T-cell (primary cell): ENCODE results near the gene CEP41. TPM values are rescaled to one million over a fixed set of nuclear protein-coding genes. Genes with fewer than 3 reads are reported as not detected.

Experiments used
- ATAC-seq, 4 experiments: fragments of 200-7000 bp in 3 of 4; fragments of 150-1000 bp in 1 of 4; cut with Tn5 transposase; replicated peaks in 1 of 4; 1 replicate in 3 of 4; 2 replicates in 1 of 4; pipeline ENCODE4 v1.10.0; 2021; ENCODE audit warnings: moderate library complexity in 3 of 4, mild to moderate bottlenecking in 2 of 4, moderate number of reproducible peaks in 1 of 4
- CTCF ChIA-PET, 2 donors: fragments of 300-600 bp; sonication (Branson Sonifier 250); formaldehyde crosslinking; loops; one replicate each; lab custom pipeline; 2022; ENCODE audit warnings: antibody characterized with exemption in 2 of 2; lab: Charles Lee
- POLR2A ChIA-PET, 2 donors: fragments of 300-600 bp; sonication (Branson Sonifier 250); formaldehyde crosslinking; loops; one replicate each; lab custom pipeline; 2022; ENCODE audit warnings: antibody characterized with exemption in 2 of 2; lab: Charles Lee
- DNase-seq, 35 experiments: peaks; one replicate each; pipeline versions ENCODE4 v3.0.0 to v3.0.0-alpha.2; 2013 to 2023
- H3K27ac ChIP-seq: one replicate; pipeline ENCODE4 v1.5.1; 2013; ENCODE audit warnings: low read length
- H3K27me3 ChIP-seq, 2 experiments: replicated peaks in 1 of 2; 1 replicate in 1 of 2; 2 replicates in 1 of 2; pipeline versions ENCODE4 v1.6.1 to v1.7.0; 2013; ENCODE audit warnings: low read length in 1 of 2, mixed read lengths in 1 of 2; ENCODE audit not compliant: control insufficient read depth in 2 of 2, insufficient read depth in 2 of 2; ENCODE audit errors: extremely low read depth in 1 of 2
- H3K36me3 ChIP-seq, 2 donors: 1 replicate in 1 of 2; 2 replicates in 1 of 2; pipeline versions ENCODE4 v1.6.1 to v1.7.0; 2013; ENCODE audit warnings: low read length in 1 of 2; ENCODE audit not compliant: control insufficient read depth in 2 of 2, insufficient read depth in 1 of 2; ENCODE audit errors: extremely low read depth in 1 of 2
- H3K4me1 ChIP-seq, 2 experiments: 1 replicate in 1 of 2; 2 replicates in 1 of 2; pipeline versions ENCODE4 v1.6.1 to v1.7.0; 2013; ENCODE audit warnings: low read length in 2 of 2, mixed read lengths in 1 of 2; ENCODE audit not compliant: insufficient read depth in 2 of 2, control insufficient read depth in 1 of 2; ENCODE audit errors: extremely low read depth in 1 of 2
- H3K4me3 ChIP-seq, 2 donors: 1 replicate in 1 of 2; 2 replicates in 1 of 2; pipeline versions ENCODE4 v1.5.1 to v1.7.0; 2013; ENCODE audit warnings: mild to moderate bottlenecking in 2 of 2, low read length in 1 of 2, moderate library complexity in 1 of 2; ENCODE audit not compliant: control insufficient read depth in 1 of 2; ENCODE audit errors: extremely low read depth in 1 of 2
- H3K9me3 ChIP-seq: 2 replicates; pipeline ENCODE4 v1.7.0; 2013
- H3K27ac Mint-ChIP-seq, 2 donors: one replicate each; pipeline ENCODE4 v1.8.0; 2020 to 2021; ENCODE audit warnings: mild to moderate bottlenecking in 2 of 2, mixed read lengths in 2 of 2
- H3K27me3 Mint-ChIP-seq, 2 donors: one replicate each; pipeline ENCODE4 v1.8.0; 2021 to 2022; ENCODE audit warnings: mixed read lengths in 2 of 2
- H3K36me3 Mint-ChIP-seq: one replicate; pipeline ENCODE4 v1.8.0; 2021; ENCODE audit warnings: mixed read lengths
- H3K4me1 Mint-ChIP-seq, 3 donors: one replicate each; pipeline ENCODE4 v1.8.0; 2020 to 2022; ENCODE audit warnings: mixed read lengths in 3 of 3, mild to moderate bottlenecking in 1 of 3
- H3K4me3 Mint-ChIP-seq, 3 donors: one replicate each; pipeline ENCODE4 v1.8.0; 2020 to 2022; ENCODE audit warnings: mild to moderate bottlenecking in 3 of 3, mixed read lengths in 3 of 3, moderate library complexity in 3 of 3
- H3K9me3 Mint-ChIP-seq, 3 donors: one replicate each; pipeline ENCODE4 v1.8.0; 2020 to 2022; ENCODE audit warnings: mixed read lengths in 3 of 3
- WGBS: methylation state at CpG from one replicate; pipeline ENCODE4 v1.1.5; 2013; ENCODE audit warnings: missing lambda C conversion rate; ENCODE audit not compliant: insufficient coverage; 5-methylcytosine and 5-hydroxymethylcytosine counted together
- total RNA-seq, 35 experiments: library from RNA in 6 of 35; stranded (reverse) in 6 of 35; fragments of 120-200 nt in 1 of 35; gene quantifications; one replicate each; pipeline versions ENCODE4 v1.2.1 to v1.2.4 and lab custom pipeline; 2013 to 2026

Gene CEP41
- total RNA-seq, 5 donors from 2014 or later (not counting 1 experiment from before 2014, with no cell fraction given): 6.3 to 13.6 (median 9.2) TPM

- H3K4me3 ChIP-seq: no peak overlapping the region
- ChIA-PET POLR2A (no interaction called here), CTCF (interaction anchor here in 1 of 2 donors (0.5 to 0.6 kb wide), 2 partner anchors 8 to 1959 kb away, joined by 3 to 8 read pairs; no protein-coding TSS in a partner anchor)
- 78% methylated on average over 8 of the region's 8 CpGs for WGBS
- DNase-seq: no peak
- no peaks in the 10 kb centered on the region for H3K9me3 ChIP-seq
- no peaks in the 10 kb centered on the region for H3K36me3 Mint-ChIP-seq
- peaks cover 0 to 4% of the 10 kb centered on the region in 2 donors for H3K36me3 ChIP-seq
- no peak overlapping the region for H3K27ac Mint-ChIP-seq
- no peak for ATAC-seq
- peaks cover 0 to 12% of the 10 kb centered on the region in 2 experiments for H3K27me3 ChIP-seq
- peaks cover 10 to 13% (median 10%) of the 10 kb centered on the region in 3 donors for H3K4me1 Mint-ChIP-seq
- no peak overlapping the region for H3K4me3 Mint-ChIP-seq
- H3K4me1 ChIP-seq: peaks cover 13 to 29% of the 10 kb centered on the region in 2 experiments
- peaks cover 11 to 15% (median 13%) of the 10 kb centered on the region in 3 donors for H3K9me3 Mint-ChIP-seq
- H3K27ac ChIP-seq: no peak overlapping the region
- no peaks in the 10 kb centered on the region for H3K27me3 Mint-ChIP-seq
Measured at GRCh38 chr7:130363026-130363847, 77.6 kb downstream of the CEP41 start.

- Histone ChIP-seq H3K9me3 (no peaks in the 10 kb centered on the region), H3K27me3 (peaks cover 0 to 12% of the 10 kb centered on the region in 2 experiments), H3K4me3 (no peak overlapping the region), H3K36me3 (peaks cover 0 to 4% of the 10 kb centered on the region in 2 donors), H3K27ac (no peak overlapping the region), H3K4me1 (peaks cover 13 to 20% of the 10 kb centered on the region in 2 experiments)
- no peaks in the 10 kb centered on the region for H3K27me3 Mint-ChIP-seq
- no peaks in the 10 kb centered on the region for H3K36me3 Mint-ChIP-seq
- ChIA-PET CTCF (no interaction called here), POLR2A (no interaction called here)
- whole genome bisulfite sequencing: 89% methylated on average over 10 of the region's 10 CpGs
- ATAC-seq (no peak), DNase-seq (no peak)
- H3K4me3 Mint-ChIP-seq: no peak overlapping the region
- H3K4me1 Mint-ChIP-seq: peaks cover 9 to 10% (median 9%) of the 10 kb centered on the region in 3 donors
- H3K27ac Mint-ChIP-seq: no peak overlapping the region
- H3K9me3 Mint-ChIP-seq: peaks cover 11 to 15% (median 13%) of the 10 kb centered on the region in 3 donors
Measured at GRCh38 chr7:130362251-130362816, 78.5 kb downstream of the CEP41 start.

GRCh38 chr7:130361681-130362080 is 79.1 kb downstream of the CEP41 start:
- H3K4me3 Mint-ChIP-seq: no peak overlapping the region
- WGBS: 92% methylated on average over 7 of the region's 7 CpGs
- Histone ChIP-seq H3K27me3 (peaks cover 0 to 12% of the 10 kb centered on the region in 2 experiments), H3K36me3 (peaks cover 0 to 4% of the 10 kb centered on the region in 2 donors), H3K4me3 (no peak overlapping the region), H3K4me1 (peaks cover 10 to 13% of the 10 kb centered on the region in 2 experiments), H3K9me3 (no peaks in the 10 kb centered on the region), H3K27ac (no peak overlapping the region)
- no peaks in the 10 kb centered on the region for H3K36me3 Mint-ChIP-seq
- H3K27ac Mint-ChIP-seq: no peak overlapping the region
- ChIA-PET CTCF (no interaction called here), POLR2A (no interaction called here)
- DNase-seq (no peak), ATAC-seq (no peak)
- peaks cover 2 to 5% (median 2%) of the 10 kb centered on the region in 3 donors for H3K4me1 Mint-ChIP-seq
- no peaks in the 10 kb centered on the region for H3K27me3 Mint-ChIP-seq
- H3K9me3 Mint-ChIP-seq: peaks cover 11 to 15% (median 13%) of the 10 kb centered on the region in 3 donors

- no peak for ATAC-seq
- no peaks in the 10 kb centered on the region for H3K27me3 Mint-ChIP-seq
- no peaks in the 10 kb centered on the region for H3K36me3 Mint-ChIP-seq
- peaks cover 0 to 4% of the 10 kb centered on the region in 2 donors for H3K36me3 ChIP-seq
- H3K4me1 Mint-ChIP-seq: no peaks in the 10 kb centered on the region
- H3K9me3 Mint-ChIP-seq: peaks cover 11 to 15% (median 13%) of the 10 kb centered on the region in 3 donors
- H3K27ac Mint-ChIP-seq: no peak overlapping the region
- no peak overlapping the region for H3K4me3 Mint-ChIP-seq
- no peak overlapping the region for H3K4me3 ChIP-seq
- ChIA-PET CTCF (no interaction called here), POLR2A (no interaction called here)
- DNase-seq: no peak
- WGBS: no CpG with 5 or more reads among the region's 3 CpGs
- peaks cover 0 to 1% of the 10 kb centered on the region in 2 experiments for H3K4me1 ChIP-seq
- H3K9me3 ChIP-seq: no peaks in the 10 kb centered on the region
- H3K27me3 ChIP-seq: peaks cover 0 to 12% of the 10 kb centered on the region in 2 experiments
- no peak overlapping the region for H3K27ac ChIP-seq
Measured at GRCh38 chr7:130360518-130360917, 80.3 kb downstream of the CEP41 start.

GRCh38 chr7:130359276-130359857 is 81.4 kb downstream of the CEP41 start:
- ChIA-PET CTCF (no interaction called here), POLR2A (no interaction called here)

GRCh38 chr7:130358471-130358870 is 82.3 kb downstream of the CEP41 start:
- Mint-ChIP-seq H3K27me3 (no peaks in the 10 kb centered on the region), H3K9me3 (peaks cover 11 to 15% (median 13%) of the 10 kb centered on the region in 3 donors), H3K4me1 (peaks cover 0 to 5% (median 0%) of the 10 kb centered on the region in 3 donors), H3K4me3 (no peak overlapping the region), H3K36me3 (no peaks in the 10 kb centered on the region), H3K27ac (no peak overlapping the region)
- peaks cover 0 to 4% of the 10 kb centered on the region in 2 donors for H3K36me3 ChIP-seq
- H3K27ac ChIP-seq: no peak overlapping the region
- DNase-seq (no peak), ATAC-seq (no peak)
- ChIA-PET POLR2A (no interaction called here), CTCF (no interaction called here)
- H3K4me3 ChIP-seq: no peak overlapping the region
- 92% methylated on average over 4 of the region's 4 CpGs for WGBS
- H3K27me3 ChIP-seq: peaks cover 0 to 11% of the 10 kb centered on the region in 2 experiments
- no peaks in the 10 kb centered on the region for H3K9me3 ChIP-seq
- H3K4me1 ChIP-seq: no peaks in the 10 kb centered on the region

More at GRCh38 chr7:130359276-130359857, 81.4 kb downstream of the CEP41 start:
- no peak overlapping the region for H3K4me3 Mint-ChIP-seq
- no peaks in the 10 kb centered on the region for H3K27me3 Mint-ChIP-seq
- H3K9me3 Mint-ChIP-seq: peaks cover 11 to 15% (median 13%) of the 10 kb centered on the region in 3 donors
- Histone ChIP-seq H3K4me1 (no peaks in the 10 kb centered on the region), H3K9me3 (no peaks in the 10 kb centered on the region), H3K27me3 (peaks cover 0 to 12% of the 10 kb centered on the region in 2 experiments), H3K36me3 (peaks cover 0 to 4% of the 10 kb centered on the region in 2 donors), H3K27ac (no peak overlapping the region), H3K4me3 (no peak overlapping the region)
- peaks cover 0 to 5% (median 0%) of the 10 kb centered on the region in 3 donors for H3K4me1 Mint-ChIP-seq
- no peak for DNase-seq
- no peak overlapping the region for H3K27ac Mint-ChIP-seq
- ATAC-seq: no peak
- WGBS: no CpG with 5 or more reads among the region's 5 CpGs
- H3K36me3 Mint-ChIP-seq: no peaks in the 10 kb centered on the region
